GM19351 (cell line): ENCODE measurements around the gene ZDHHC8.

Experiments used
- ATAC-seq: cut with Tn5 transposase; IDR thresholded peaks from one replicate; pipeline ENCODE4 v1.9.1; 2021; ENCODE audit warnings: mild to moderate bottlenecking, moderate library complexity; ENCODE audit not compliant: unreplicated experiment

Gene ZDHHC8

GRCh38 chr22:20142711-20143621 lies 11.4 kb downstream of the ZDHHC8 start:
- no peak for ATAC-seq

GRCh38 chr22:20143883-20144665 lies 12.5 kb downstream of the ZDHHC8 start:
- no peak for ATAC-seq

- no peak for ATAC-seq
Measured at GRCh38 chr22:20145206-20145831, 13.7 kb downstream of the ZDHHC8 start.

- no peak for ATAC-seq
Measured at GRCh38 chr22:20145832-20146223, 14.2 kb downstream of the ZDHHC8 start.

GRCh38 chr22:20146777-20147176 lies 15.2 kb downstream of the ZDHHC8 start:
- ATAC-seq = no peak

GRCh38 chr22:20147237-20147988 lies 15.8 kb downstream of the ZDHHC8 start:
- ATAC-seq = no peak

GRCh38 chr22:20148414-20148813 lies 16.8 kb downstream of the ZDHHC8 start:
- ATAC-seq = no peak

GRCh38 chr22:20149257-20150250 lies 17.9 kb downstream of the ZDHHC8 start:
- no peak for ATAC-seq

- ATAC-seq = no peak
Measured at GRCh38 chr22:20150381-20151275, 19.0 kb downstream of the ZDHHC8 start, which contains the start of gene CCDC188. Gene CCDC188 (minus strand): TSS chr22:20151055. CDS start chr22:20150986, 69 bp downstream.

- no peak for ATAC-seq
Measured at GRCh38 chr22:20151276-20151588, 19.6 kb downstream of the ZDHHC8 start.

- no peak for ATAC-seq
Measured at GRCh38 chr22:20152464-20152890, 20.9 kb downstream of the ZDHHC8 start.

GRCh38 chr22:20153945-20154344 lies 22.3 kb downstream of the ZDHHC8 start:
- no peak for ATAC-seq

GRCh38 chr22:20154602-20155187 lies 23.1 kb downstream of the ZDHHC8 start:
- no peak for ATAC-seq

GRCh38 chr22:20155330-20156041 lies 23.9 kb downstream of the ZDHHC8 start:
- no peak for ATAC-seq

- ATAC-seq = no peak
Measured at GRCh38 chr22:20156042-20156389, 24.4 kb downstream of the ZDHHC8 start.

- ATAC-seq = no peak
Measured at GRCh38 chr22:20156611-20157429, 25.2 kb downstream of the ZDHHC8 start.
